IMR-90 (cell line): ENCODE results near the gene TTC24. TPM values are rescaled to one million over a fixed set of nuclear protein-coding genes. Genes with fewer than 3 reads are reported as not detected.
A peak's percentile ranks its signal among the peaks of the same experiment; 100 is the strongest.

Experiments
- ATAC-seq: fragments of 200-7000 bp; cut with Tn5 transposase; 2 replicates; pipeline ENCODE4 v1.9.1; 2020; ENCODE audit warnings: low read depth, mild to moderate bottlenecking, moderate library complexity
- BruUV-seq: library from RNA; stranded (reverse); fragments of 400-500 nt; replicated peaks from 2 replicates; lab custom pipeline; 2021; lab: Mats Ljungman, UMichigan
- CTCF ChIA-PET: fragments of 300-600 bp; formaldehyde crosslinking; extraction: SDS; loops from one replicate; lab custom pipeline; 2021; ENCODE audit warnings: antibody characterized with exemption; lab: Yijun Ruan, JAX
- POLR2A ChIA-PET: fragments of 300-600 bp; sonication (Branson Sonifier 250); formaldehyde crosslinking; loops from one replicate; lab custom pipeline; 2022; ENCODE audit warnings: antibody characterized with exemption; ENCODE audit not compliant: unreplicated experiment; lab: Charles Lee
- DNase-seq: peaks from one replicate; pipeline ENCODE4 v3.0.0; 2013
- H2AFZ ChIP-seq: replicated peaks from 2 replicates; pipeline ENCODE3; 2013; ENCODE audit warnings: low read length, mild to moderate bottlenecking; ENCODE audit not compliant: poor library complexity
- H2AK5ac ChIP-seq: 2 replicates; pipeline ENCODE4 v1.6.1; 2013; ENCODE audit warnings: low read depth, low read length, inconsistent platforms
- H2AK9ac ChIP-seq: replicated peaks from 2 replicates; pipeline ENCODE3; 2013; ENCODE audit warnings: mild to moderate bottlenecking, low read depth, low read length, moderate library complexity; ENCODE audit not compliant: poor library complexity
- H2BK120ac ChIP-seq: 2 replicates; pipeline ENCODE4 v1.6.1; 2013; ENCODE audit warnings: low read depth, low read length, inconsistent platforms
- H2BK15ac ChIP-seq: 3 replicates; pipeline ENCODE4 v1.6.1; 2013; ENCODE audit warnings: low read depth, low read length, inconsistent platforms
- H2BK20ac ChIP-seq: 2 replicates; pipeline ENCODE4 v1.6.1; 2013; ENCODE audit warnings: low read depth, mild to moderate bottlenecking, inconsistent platforms, low read length, moderate library complexity
- H2BK5ac ChIP-seq: 2 replicates; pipeline ENCODE4 v1.6.1; 2013; ENCODE audit warnings: mild to moderate bottlenecking, low read depth, low read length, inconsistent platforms; ENCODE audit not compliant: poor library complexity, severe bottlenecking
- H3K14ac ChIP-seq: replicated peaks from 2 replicates; pipeline ENCODE4 v1.6.1; 2013; ENCODE audit warnings: low read depth, low read length, inconsistent platforms
- H3K18ac ChIP-seq: 2 replicates; pipeline ENCODE4 v1.6.1; 2013; ENCODE audit warnings: low read depth, low read length, control low read depth
- H3K23ac ChIP-seq: 2 replicates; pipeline ENCODE4 v1.6.1; 2013; ENCODE audit warnings: low read depth, low read length, inconsistent platforms
- H3K27ac ChIP-seq: 2 replicates; pipeline ENCODE4 v1.5.1; 2013; ENCODE audit warnings: mild to moderate bottlenecking, control low read depth, low read length; ENCODE audit not compliant: insufficient read depth
- H3K27me3 ChIP-seq: 2 replicates; pipeline ENCODE4 v1.6.1; 2013; ENCODE audit warnings: low read length; ENCODE audit not compliant: control insufficient read depth, insufficient read depth
- H3K36me3 ChIP-seq: 2 replicates; pipeline ENCODE4 v1.6.1; 2013; ENCODE audit warnings: low read length, mixed read lengths; ENCODE audit not compliant: control insufficient read depth, insufficient read depth
- H3K4ac ChIP-seq: 2 replicates; pipeline ENCODE4 v1.6.1; 2013; ENCODE audit warnings: low read depth, low read length, inconsistent platforms
- H3K4me1 ChIP-seq: 2 replicates; pipeline ENCODE4 v1.6.1; 2013; ENCODE audit warnings: low read length, mixed read lengths; ENCODE audit not compliant: control insufficient read depth, insufficient read depth
- H3K4me2 ChIP-seq: 2 replicates; pipeline ENCODE4 v1.6.1; 2013; ENCODE audit warnings: low read depth, mild to moderate bottlenecking, control low read depth, low read length, moderate library complexity
- H3K4me3 ChIP-seq: 2 replicates; pipeline ENCODE4 v1.5.1; 2013; ENCODE audit warnings: low read depth, mild to moderate bottlenecking, control low read depth, low read length, moderate library complexity; ENCODE audit not compliant: insufficient read depth
- H3K56ac ChIP-seq: 2 replicates; pipeline ENCODE4 v1.6.1; 2013; ENCODE audit warnings: low read length, inconsistent platforms; ENCODE audit not compliant: insufficient read depth; ENCODE audit errors: extremely low read depth
- H3K79me1 ChIP-seq, 2 experiments: 2 replicates each; pipeline ENCODE4 v1.6.1; 2013; ENCODE audit warnings: low read length in 2 of 2, inconsistent platforms in 1 of 2, low read depth in 1 of 2
- H3K9ac ChIP-seq: 2 replicates; pipeline ENCODE4 v1.6.1; 2013; ENCODE audit warnings: low read depth, low read length, control low read depth
- H3K9me1 ChIP-seq: 2 replicates; pipeline ENCODE4 v1.6.1; 2013; ENCODE audit warnings: low read length, inconsistent platforms; ENCODE audit not compliant: insufficient read depth
- H3K9me3 ChIP-seq: 2 replicates; pipeline ENCODE4 v1.6.1; 2013; ENCODE audit warnings: low read length; ENCODE audit not compliant: control insufficient read depth, insufficient read depth
- H4K20me1 ChIP-seq: 2 replicates; pipeline ENCODE4 v1.6.1; 2013; ENCODE audit warnings: low read length, inconsistent platforms; ENCODE audit not compliant: insufficient read depth
- H4K5ac ChIP-seq: 2 replicates; pipeline ENCODE4 v1.6.1; 2013; ENCODE audit warnings: mild to moderate bottlenecking, low read depth, low read length, control low read depth
- H4K8ac ChIP-seq, 2 experiments: 2 replicates each; pipeline ENCODE4 v1.6.1; 2013; ENCODE audit warnings: low read depth in 2 of 2, low read length in 2 of 2, control low read depth in 1 of 2, inconsistent platforms in 1 of 2
- H4K91ac ChIP-seq: 2 replicates; pipeline ENCODE4 v1.6.1; 2013; ENCODE audit warnings: low read depth, low read length, inconsistent platforms; ENCODE audit not compliant: insufficient read depth
- CEBPB ChIP-seq: IDR thresholded peaks from 2 replicates; pipeline ENCODE4 v1.6.1; 2012; ENCODE audit warnings: low read depth, low read length, improper control_type of control experiment
- CHD1 ChIP-seq: IDR thresholded peaks from 2 replicates; pipeline ENCODE4 v1.6.1; 2012; ENCODE audit warnings: low read depth, low read length, improper control_type of control experiment
- CTCF ChIP-seq: conservative IDR thresholded peaks from 2 replicates; pipeline ENCODE4 v1.5.1; 2012; ENCODE audit warnings: mild to moderate bottlenecking, low read depth, low read length, improper control_type of control experiment
- ELK1 ChIP-seq: fragments of 150-350 bp; IDR thresholded peaks from 2 replicates; pipeline ENCODE4 v1.6.1; 2016; ENCODE audit warnings: low read depth, mild to moderate bottlenecking, low read length, moderate library complexity, borderline replicate concordance
- MAFK ChIP-seq: IDR thresholded peaks from 2 replicates; pipeline ENCODE4 v1.6.1; 2012; ENCODE audit warnings: low read depth, low read length, improper control_type of control experiment
- POLR2A ChIP-seq: IDR thresholded peaks from 2 replicates; pipeline ENCODE4 v1.6.1; 2012; ENCODE audit warnings: mild to moderate bottlenecking, low read depth, low read length
- RAD21 ChIP-seq: IDR thresholded peaks from 2 replicates; pipeline ENCODE4 v1.6.1; 2012; ENCODE audit warnings: low read length, improper control_type of control experiment
- RCOR1 ChIP-seq: IDR thresholded peaks from 2 replicates; pipeline ENCODE4 v1.6.1; 2012; ENCODE audit warnings: mild to moderate bottlenecking, low read length, improper control_type of control experiment; ENCODE audit not compliant: insufficient replicate concordance
- RFX5 ChIP-seq: IDR thresholded peaks from 2 replicates; pipeline ENCODE4 v1.8.0; 2012; ENCODE audit warnings: low read depth, mild to moderate bottlenecking, low read length, moderate library complexity
- SMC3 ChIP-seq: fragments of 150-350 bp; IDR thresholded peaks from 2 replicates; pipeline ENCODE4 v1.6.1; 2016; ENCODE audit warnings: low read depth, mild to moderate bottlenecking, antibody characterized with exemption, low read length, moderate library complexity
- USF2 ChIP-seq: fragments of 150-350 bp; IDR thresholded peaks from 2 replicates; pipeline ENCODE4 v1.6.1; 2017; ENCODE audit warnings: mild to moderate bottlenecking, antibody characterized with exemption, low read length, low read depth
- WGBS, 2 experiments: methylation state at CpG; one replicate each; pipeline versions ENCODE4 v1.1.5 to v1.1.7; 2013; ENCODE audit warnings: missing lambda C conversion rate in 2 of 2; ENCODE audit not compliant: insufficient read length in 1 of 2; ENCODE audit errors: extremely low coverage in 2 of 2; 5-methylcytosine and 5-hydroxymethylcytosine counted together
- dilution Hi-C: fragments of 300-500 bp; cut with HindIII; formaldehyde crosslinking; loops from one replicate; pipeline ENCODE4 v1.14.3; 2018; ENCODE audit warnings: low sequenced_read_pairs; ENCODE audit not compliant: unreplicated experiment
- in situ Hi-C: fragments of 300-500 bp; cut with MboI; formaldehyde crosslinking; loops from 3 replicates; pipeline ENCODE4 v1.14.3; 2019; ENCODE audit warnings: low sequenced_read_pairs, inconsistent platforms, mixed read lengths
- intact Hi-C: fragments of 100-400 bp; cut with micrococcal nuclease; formaldehyde crosslinking; loops from 2 replicates; pipeline ENCODE4 v1.10.0; 2022
- polyA plus RNA-seq, 3 experiments: library from polyadenylated mRNA; depleted of rRNA; stranded (reverse); fragments of >200 nt; gene quantifications; 2 replicates each; pipeline ENCODE4 v1.2.3, GENCODE V29; 2012; ENCODE audit warnings: low replicate concordance in 1 of 3
- total RNA-seq: library from RNA; depleted of rRNA; stranded (reverse); fragments of >200 nt; gene quantifications from 2 replicates; pipeline ENCODE4 v1.2.3, GENCODE V29; 2012

TTC24 gene
- total and polyA plus RNA-seq, 2 of the 4 experiments (the other 2 are of a cell fraction), result not detected

- DNase-seq (no peak), ATAC-seq (no peak)
- no peak overlapping the region for H3K4me2 ChIP-seq
- H3K23ac ChIP-seq, result no peak overlapping the region
- no peaks in the 10 kb centered on the region for H4K20me1 ChIP-seq
- H2AK9ac ChIP-seq, result peak overlapping the region; percentile 55
- in situ Hi-C loops, result no loop called here
- H3K18ac ChIP-seq, result no peak overlapping the region
- H2AFZ ChIP-seq, result no peak overlapping the region
- H4K5ac ChIP-seq, result no peak overlapping the region
- no peaks in the 10 kb centered on the region for H3K9me1 ChIP-seq
- dilution Hi-C loops, result no loop called here
- TF ChIP-seq MAFK (no peak), POLR2A (no peak), SMC3 (no peak), CHD1 (no peak), USF2 (no peak), RAD21 (no peak), RCOR1 (no peak), CEBPB (no peak), ELK1 (no peak), CTCF (no peak), RFX5 (no peak)
- no peak overlapping the region for H2BK120ac ChIP-seq
- WGBS, 2 experiments, result 83% methylated on average over 16 of the region's 21 CpGs; no CpG with 5 or more reads in 1 of the 2 experiments
- ChIA-PET POLR2A (no interaction called here), CTCF (no interaction called here)
- H3K9me3 ChIP-seq, result no peaks in the 10 kb centered on the region
- no peak overlapping the region for H4K8ac ChIP-seq
- no peaks in the 10 kb centered on the region for H3K36me3 ChIP-seq
- H3K4me1 ChIP-seq, result no peaks in the 10 kb centered on the region
- peaks cover 21% of the 10 kb centered on the region for H3K27me3 ChIP-seq
- H4K91ac ChIP-seq, result no peak overlapping the region
- H3K9ac ChIP-seq, result no peak overlapping the region
- no peak overlapping the region for H3K4me3 ChIP-seq
- no peak overlapping the region for H2BK15ac ChIP-seq
- no peaks in the 10 kb centered on the region for H3K79me1 ChIP-seq
- H2AK5ac ChIP-seq, result no peak overlapping the region
- no peak overlapping the region for H2BK20ac ChIP-seq
- no peak overlapping the region for H3K56ac ChIP-seq
- intact Hi-C loops, result no loop called here
- BruUV-seq, result no TSS peak
- H3K27ac ChIP-seq, result no peak overlapping the region
- H3K4ac ChIP-seq, result no peak overlapping the region
- no peak overlapping the region for H3K14ac ChIP-seq
- H2BK5ac ChIP-seq, result no peak overlapping the region
These were observed 2.3 kb downstream of the TTC24 start for GRCh38 chr1:156581661-156582387.
